Kidney epithelial cell (primary cell): ENCODE measurements around the gene AKR7A2. TPM values are rescaled to one million over a fixed set of nuclear protein-coding genes. Genes with fewer than 3 reads are reported as not detected.

Source experiments
- DNase-seq: peaks from one replicate; pipeline ENCODE4 v3.0.0-alpha.2; 2010; ENCODE audit warnings: low read depth
- H3K27me3 ChIP-seq: 2 replicates; pipeline ENCODE4 v1.6.0; 2011; ENCODE audit warnings: low read length; ENCODE audit not compliant: control insufficient read depth, insufficient read depth
- H3K36me3 ChIP-seq: 2 replicates; pipeline ENCODE4 v1.5.1; 2011; ENCODE audit warnings: low read length; ENCODE audit not compliant: control insufficient read depth, insufficient read depth
- H3K4me3 ChIP-seq: 2 replicates; pipeline ENCODE4 v1.5.1; 2011; ENCODE audit warnings: low read depth, mild to moderate bottlenecking, control low read depth, low read length
- total RNA-seq: library from RNA; depleted of rRNA; stranded (reverse); fragments of >200 nt; gene quantifications from 2 replicates; pipeline ENCODE4 v1.2.3, GENCODE V29; 2015
- TF ChIP-seq, protein P1 (sequence below): IDR thresholded peaks from 2 replicates; pipeline ENCODE4 v1.5.1; 2011; ENCODE audit warnings: mild to moderate bottlenecking, moderate library complexity, low read length, control low read depth, inconsistent platforms; ENCODE audit not compliant: insufficient read depth, poor library complexity, severe bottlenecking

AKR7A2 gene
- total RNA-seq, 1 donor from 2014 or later: 85.6 TPM

DNA sequence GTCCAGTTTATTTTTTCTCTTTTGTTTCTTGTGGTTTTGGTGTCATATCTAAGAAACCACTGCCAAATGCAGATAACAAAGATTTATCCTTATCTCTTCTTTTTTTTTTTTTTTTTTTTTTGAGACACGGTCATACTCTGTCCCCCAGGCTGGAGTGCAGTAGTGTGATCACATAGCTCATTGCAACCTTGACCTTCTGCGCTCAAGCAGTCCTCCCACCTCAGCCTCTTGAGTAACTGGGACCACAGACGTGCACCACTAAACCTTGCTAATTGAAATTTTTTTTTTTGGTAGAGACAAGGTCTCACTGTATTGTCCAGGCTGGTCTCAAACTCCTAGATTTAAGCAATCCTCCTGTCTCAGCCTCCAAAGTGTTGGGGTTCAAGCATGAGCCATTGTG lies 9.1 kb upstream of the AKR7A2 start:
- Histone ChIP-seq H3K36me3 (peaks cover 3% of the 10 kb centered on the region), H3K27me3 (no peaks in the 10 kb centered on the region), H3K4me3 (no peak overlapping the region)
- TF ChIP-seq, protein P1, sequence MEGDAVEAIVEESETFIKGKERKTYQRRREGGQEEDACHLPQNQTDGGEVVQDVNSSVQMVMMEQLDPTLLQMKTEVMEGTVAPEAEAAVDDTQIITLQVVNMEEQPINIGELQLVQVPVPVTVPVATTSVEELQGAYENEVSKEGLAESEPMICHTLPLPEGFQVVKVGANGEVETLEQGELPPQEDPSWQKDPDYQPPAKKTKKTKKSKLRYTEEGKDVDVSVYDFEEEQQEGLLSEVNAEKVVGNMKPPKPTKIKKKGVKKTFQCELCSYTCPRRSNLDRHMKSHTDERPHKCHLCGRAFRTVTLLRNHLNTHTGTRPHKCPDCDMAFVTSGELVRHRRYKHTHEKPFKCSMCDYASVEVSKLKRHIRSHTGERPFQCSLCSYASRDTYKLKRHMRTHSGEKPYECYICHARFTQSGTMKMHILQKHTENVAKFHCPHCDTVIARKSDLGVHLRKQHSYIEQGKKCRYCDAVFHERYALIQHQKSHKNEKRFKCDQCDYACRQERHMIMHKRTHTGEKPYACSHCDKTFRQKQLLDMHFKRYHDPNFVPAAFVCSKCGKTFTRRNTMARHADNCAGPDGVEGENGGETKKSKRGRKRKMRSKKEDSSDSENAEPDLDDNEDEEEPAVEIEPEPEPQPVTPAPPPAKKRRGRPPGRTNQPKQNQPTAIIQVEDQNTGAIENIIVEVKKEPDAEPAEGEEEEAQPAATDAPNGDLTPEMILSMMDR: no peak
- DNase-seq: no peak

DNA sequence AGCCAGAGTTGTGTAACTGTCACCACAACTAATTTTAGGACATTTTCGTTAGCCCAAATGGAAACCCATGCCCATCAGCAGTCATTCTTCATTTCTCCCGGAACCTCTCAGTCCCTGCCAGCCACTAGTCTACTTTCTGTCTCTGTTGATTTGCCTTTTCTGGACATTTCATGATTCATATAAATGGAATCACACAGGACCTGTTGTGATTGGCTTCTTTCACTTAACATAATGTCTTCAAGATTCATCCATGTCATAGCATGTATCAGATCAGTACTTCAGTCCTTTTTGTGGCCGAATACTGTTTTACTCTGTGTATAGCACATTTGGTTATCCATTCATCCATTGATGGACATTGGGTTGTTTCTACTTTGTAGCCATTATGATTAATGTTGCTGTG lies 7.3 kb upstream of the AKR7A2 start:
- Histone ChIP-seq H3K36me3 (no peaks in the 10 kb centered on the region), H3K27me3 (no peaks in the 10 kb centered on the region), H3K4me3 (no peak overlapping the region)
- DNase-seq: no peak
- TF ChIP-seq, protein P1: no peak

DNA sequence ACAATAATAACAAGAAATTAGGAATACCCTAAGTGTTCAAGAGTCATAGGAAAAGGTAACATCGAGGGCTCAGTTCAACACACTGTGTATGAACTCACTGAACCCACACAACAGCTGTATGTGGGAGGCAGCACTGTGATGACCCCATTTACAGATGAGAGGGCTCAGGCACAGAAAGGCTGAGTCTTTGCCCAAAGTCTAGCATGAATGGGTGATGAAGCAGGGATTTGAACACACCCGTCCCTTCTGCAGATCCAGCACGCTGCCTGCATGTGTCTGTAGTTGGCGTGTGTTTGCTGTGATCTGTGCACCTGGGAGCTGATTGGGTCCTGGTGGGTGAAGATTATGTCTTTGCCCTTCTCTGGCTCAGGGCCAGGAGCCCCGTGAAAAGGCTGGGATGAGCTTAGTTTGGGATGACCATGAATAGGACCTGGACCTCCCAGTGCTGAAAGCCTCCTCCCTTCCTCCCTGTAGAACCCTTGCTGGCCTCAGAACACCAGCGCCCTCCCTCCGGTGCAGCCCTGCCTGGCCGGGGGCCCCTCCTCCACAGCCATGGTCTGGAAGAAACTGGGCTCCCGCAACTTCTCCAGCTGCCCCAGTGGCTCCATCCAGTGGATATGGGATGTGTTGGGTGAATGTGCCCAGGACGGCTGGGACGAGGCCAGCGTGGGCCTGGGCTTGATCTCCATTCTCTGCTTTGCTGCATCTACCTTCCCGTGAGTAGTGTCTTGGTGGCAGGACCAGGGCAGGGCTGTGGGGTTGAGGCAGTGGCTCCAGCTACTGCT lies 5.4 kb upstream of the AKR7A2 start:
- no peak for DNase-seq
- Histone ChIP-seq H3K27me3 (no peaks in the 10 kb centered on the region), H3K36me3 (no peaks in the 10 kb centered on the region), H3K4me3 (no peak overlapping the region)
- TF ChIP-seq, protein P1: no peak

DNA sequence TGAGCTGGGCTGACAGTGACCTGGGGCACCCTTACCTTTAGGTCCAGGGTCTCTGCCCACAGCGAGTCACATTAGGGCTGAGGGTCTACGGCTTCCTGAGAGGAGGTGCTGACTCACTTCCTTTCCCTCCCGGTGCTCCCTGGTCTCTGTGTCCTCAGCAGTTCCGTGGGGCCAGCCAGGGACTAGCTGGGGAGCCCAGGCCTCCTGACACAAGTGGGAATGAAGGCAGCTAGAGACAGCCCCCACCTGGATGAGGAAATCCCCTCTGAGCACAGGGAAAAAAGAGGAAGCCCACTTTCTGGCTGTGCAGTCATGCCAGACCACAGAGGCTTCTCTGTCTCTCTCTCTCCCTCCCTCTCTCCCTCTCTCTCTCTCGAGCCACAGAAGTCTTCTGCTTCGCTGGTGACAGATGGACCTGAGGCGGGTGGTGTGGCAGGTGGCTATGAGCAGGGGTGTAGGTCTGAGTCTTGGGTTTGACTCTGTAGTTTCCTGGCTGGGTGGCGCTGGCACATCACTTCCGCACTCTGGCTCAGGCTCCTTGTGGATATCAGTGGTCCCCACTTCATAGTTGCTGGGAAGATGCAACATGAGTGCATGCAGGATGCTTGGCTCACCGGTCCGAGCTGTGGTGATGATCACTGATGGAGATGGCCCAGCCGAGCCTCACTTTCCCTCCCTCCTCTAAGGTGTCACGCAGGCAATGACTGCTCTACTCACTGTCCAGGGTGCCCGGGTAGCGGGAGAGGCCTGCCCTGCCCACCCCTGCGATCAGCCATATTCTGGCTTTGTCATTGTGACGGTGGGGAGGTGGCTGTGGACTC lies 3.6 kb upstream of the AKR7A2 start:
- no peak for DNase-seq
- Histone ChIP-seq H3K36me3 (no peaks in the 10 kb centered on the region), H3K4me3 (no peak overlapping the region), H3K27me3 (no peaks in the 10 kb centered on the region)
- TF ChIP-seq, protein P1: no peak

DNA sequence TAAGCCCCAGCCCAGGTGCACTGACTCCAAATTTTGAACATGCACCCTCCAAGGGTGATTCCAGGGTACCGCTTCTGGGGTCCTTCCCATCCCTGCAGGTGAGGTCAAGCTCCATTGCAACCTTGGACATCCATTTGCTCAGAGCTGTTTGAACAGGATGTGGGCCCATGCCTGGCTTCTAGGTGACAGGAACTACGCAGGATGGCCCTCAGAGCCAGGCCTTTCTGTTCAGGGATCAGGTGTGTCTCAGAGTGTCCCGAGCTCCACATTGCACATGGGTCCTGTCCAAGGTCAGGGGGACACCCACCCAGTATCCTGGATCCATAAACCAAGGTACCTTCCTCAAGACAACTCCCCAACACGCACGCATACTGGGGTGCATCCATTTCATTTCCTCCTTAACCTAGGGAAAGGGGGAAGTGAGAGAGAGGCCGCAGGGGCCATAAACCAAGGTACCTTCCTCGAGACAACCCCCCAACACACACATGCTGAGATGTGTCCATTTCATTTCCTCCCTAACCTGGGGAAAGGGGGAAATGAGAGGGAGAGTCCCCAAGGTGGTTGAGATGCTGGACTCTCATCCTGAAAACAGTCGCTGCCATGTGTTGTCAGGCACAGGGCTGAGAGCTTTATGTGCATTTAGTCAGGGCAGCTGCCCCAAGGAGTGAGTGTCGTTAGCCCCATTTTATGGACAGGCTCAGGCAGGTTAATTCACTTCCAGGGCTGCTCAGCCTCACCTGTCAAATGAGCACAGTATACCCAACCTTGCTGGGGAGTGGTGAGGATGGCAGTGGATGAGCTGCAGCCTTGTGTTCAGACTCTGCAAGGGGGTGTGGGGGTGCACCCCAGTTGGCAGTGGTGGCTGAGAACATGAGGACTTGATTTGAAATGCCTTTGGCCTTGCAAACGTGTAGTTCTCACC lies 2.3 kb upstream of the AKR7A2 start:
- TF ChIP-seq, protein P1: no peak
- DNase-seq: no peak
- no peaks in the 10 kb centered on the region for H3K36me3 ChIP-seq
- H3K4me3 ChIP-seq: no peak overlapping the region
- H3K27me3 ChIP-seq: no peaks in the 10 kb centered on the region
